BE2C (cell line): Measurements from ENCODE around the gene NSUN6.
A peak's percentile ranks its signal among the peaks of the same experiment; 100 is the strongest.
"Not testable (repeated sequence)": the region's sequence is repeated elsewhere in the genome, so short reads cannot be mapped to it uniquely, and the experiment has no call there.

Experiments used
- DNase-seq: peaks from one replicate; pipeline ENCODE4 v3.0.0-alpha.2; 2020
- H3K27me3 ChIP-seq: fragments of 250-450 bp; sonication (Bioruptor Pico); 2 replicates; pipeline ENCODE4 v1.5.1; 2020; ENCODE audit warnings: mild to moderate bottlenecking
- H3K36me3 ChIP-seq: fragments of 250-450 bp; sonication (Bioruptor Pico); 2 replicates; pipeline ENCODE4 v1.5.1; 2020; ENCODE audit warnings: mild to moderate bottlenecking
- H3K4me1 ChIP-seq: fragments of 250-450 bp; sonication (Bioruptor Pico); 2 replicates; pipeline ENCODE4 v1.5.1; 2020
- H3K4me3 ChIP-seq: 2 replicates; pipeline ENCODE4 v1.5.1; 2011; ENCODE audit warnings: low read depth, low read length
- H3K9me3 ChIP-seq: fragments of 250-450 bp; sonication (Bioruptor Pico); 2 replicates; pipeline ENCODE4 v1.5.1; 2020
- TF ChIP-seq, protein P1 (sequence below): IDR thresholded peaks from 2 replicates; pipeline ENCODE4 v1.5.1; 2012; ENCODE audit warnings: mild to moderate bottlenecking, low read depth, low read length

NSUN6 gene

DNA sequence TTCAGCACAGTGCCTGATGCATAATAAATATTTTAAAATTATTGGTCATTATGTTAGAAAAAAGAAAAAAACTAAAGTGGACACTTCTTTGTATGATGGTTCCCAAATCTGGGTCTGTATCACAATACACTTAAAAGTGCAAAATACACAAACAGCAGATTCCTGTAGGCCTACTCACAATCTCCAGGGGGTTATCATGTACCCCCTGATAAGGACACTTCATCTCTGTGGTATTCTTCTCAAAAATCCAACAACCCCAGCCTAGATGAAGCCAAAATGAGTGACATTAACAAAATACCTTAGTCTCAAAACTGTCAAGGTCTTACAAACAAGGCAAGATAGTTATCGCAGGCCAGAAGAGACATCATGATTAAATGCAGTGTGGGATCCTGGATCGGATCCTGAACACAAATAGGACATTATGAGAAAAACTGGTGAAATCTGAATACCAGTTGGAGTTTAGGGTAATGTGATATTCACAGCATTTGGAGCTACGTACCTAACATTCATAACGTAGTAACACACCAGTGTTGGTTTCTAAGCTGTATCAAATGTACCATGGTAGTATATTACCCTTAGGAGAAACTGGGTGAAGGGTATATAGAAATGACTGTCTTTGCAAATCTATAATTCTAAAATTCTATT lies 45.2 kb downstream of the NSUN6 start:
- Histone ChIP-seq H3K4me3 (no peak overlapping the region), H3K9me3 (no peaks in the 10 kb centered on the region), H3K27me3 (no peaks in the 10 kb centered on the region), H3K4me1 (peaks cover 5% of the 10 kb centered on the region; the same call in 1 of the 2 replicates), H3K36me3 (peaks cover 2% of the 10 kb centered on the region; the same call in 1 of the 2 replicates)
- no peak for DNase-seq
- TF ChIP-seq, protein P1, sequence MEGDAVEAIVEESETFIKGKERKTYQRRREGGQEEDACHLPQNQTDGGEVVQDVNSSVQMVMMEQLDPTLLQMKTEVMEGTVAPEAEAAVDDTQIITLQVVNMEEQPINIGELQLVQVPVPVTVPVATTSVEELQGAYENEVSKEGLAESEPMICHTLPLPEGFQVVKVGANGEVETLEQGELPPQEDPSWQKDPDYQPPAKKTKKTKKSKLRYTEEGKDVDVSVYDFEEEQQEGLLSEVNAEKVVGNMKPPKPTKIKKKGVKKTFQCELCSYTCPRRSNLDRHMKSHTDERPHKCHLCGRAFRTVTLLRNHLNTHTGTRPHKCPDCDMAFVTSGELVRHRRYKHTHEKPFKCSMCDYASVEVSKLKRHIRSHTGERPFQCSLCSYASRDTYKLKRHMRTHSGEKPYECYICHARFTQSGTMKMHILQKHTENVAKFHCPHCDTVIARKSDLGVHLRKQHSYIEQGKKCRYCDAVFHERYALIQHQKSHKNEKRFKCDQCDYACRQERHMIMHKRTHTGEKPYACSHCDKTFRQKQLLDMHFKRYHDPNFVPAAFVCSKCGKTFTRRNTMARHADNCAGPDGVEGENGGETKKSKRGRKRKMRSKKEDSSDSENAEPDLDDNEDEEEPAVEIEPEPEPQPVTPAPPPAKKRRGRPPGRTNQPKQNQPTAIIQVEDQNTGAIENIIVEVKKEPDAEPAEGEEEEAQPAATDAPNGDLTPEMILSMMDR = no peak

DNA sequence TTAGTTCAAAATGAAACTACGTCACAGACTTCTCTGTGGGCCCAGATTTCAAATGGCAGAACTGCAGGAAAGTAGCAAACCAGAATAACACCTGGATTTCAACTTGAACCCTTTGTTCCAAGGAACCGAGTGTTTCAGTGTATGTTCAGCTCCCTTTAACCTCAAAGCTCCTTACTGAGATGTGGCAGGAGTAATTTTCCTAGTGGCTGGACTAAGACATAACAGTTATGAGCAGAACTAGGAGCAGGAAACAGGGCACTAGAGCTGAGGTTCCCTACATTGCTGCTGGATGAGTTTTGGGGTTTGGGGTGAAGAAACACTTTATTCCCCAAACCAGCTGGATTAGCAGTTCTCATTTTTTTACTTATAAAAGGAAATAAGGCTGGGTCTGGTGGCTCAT lies 50.1 kb downstream of the NSUN6 start:
- Histone ChIP-seq H3K4me3 (no peak overlapping the region), H3K9me3 (no peaks in the 10 kb centered on the region), H3K36me3 (0 out of 2 replicates have a peak, but pooled peaks cover 2% of the 10 kb centered on the region), H3K4me1 (no peaks in the 10 kb centered on the region), H3K27me3 (no peaks in the 10 kb centered on the region)
- DNase-seq = no peak
- TF ChIP-seq, protein P1 = no peak; the same call in 1 of the 2 replicates

DNA sequence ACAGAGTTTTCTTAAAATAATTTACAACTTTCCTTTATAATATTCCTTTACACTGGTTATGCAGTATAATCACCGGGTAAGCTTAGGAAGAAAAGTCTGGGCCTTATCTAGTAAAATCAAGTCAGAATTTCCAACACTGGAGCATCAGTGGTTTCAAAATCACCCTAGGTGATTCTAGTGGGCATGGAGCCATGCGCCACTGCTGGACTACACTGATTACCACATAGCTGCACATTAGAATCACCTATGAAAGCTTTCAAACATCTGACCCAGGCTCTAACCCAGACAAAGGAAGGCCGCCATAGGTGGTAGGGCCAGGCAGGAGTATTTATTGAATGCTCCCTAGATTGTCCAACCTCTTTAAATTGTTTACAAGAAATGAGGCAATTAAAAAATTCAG lies 52.0 kb downstream of the NSUN6 start:
- H3K4me3 ChIP-seq = no peak overlapping the region
- no peaks in the 10 kb centered on the region for H3K4me1 ChIP-seq
- no peaks in the 10 kb centered on the region for H3K27me3 ChIP-seq
- DNase-seq = no peak
- H3K9me3 ChIP-seq = no peaks in the 10 kb centered on the region
- TF ChIP-seq, protein P1 = no peak
- peaks cover 6% of the 10 kb centered on the region; the same call in 1 of the 2 replicates for H3K36me3 ChIP-seq

DNA sequence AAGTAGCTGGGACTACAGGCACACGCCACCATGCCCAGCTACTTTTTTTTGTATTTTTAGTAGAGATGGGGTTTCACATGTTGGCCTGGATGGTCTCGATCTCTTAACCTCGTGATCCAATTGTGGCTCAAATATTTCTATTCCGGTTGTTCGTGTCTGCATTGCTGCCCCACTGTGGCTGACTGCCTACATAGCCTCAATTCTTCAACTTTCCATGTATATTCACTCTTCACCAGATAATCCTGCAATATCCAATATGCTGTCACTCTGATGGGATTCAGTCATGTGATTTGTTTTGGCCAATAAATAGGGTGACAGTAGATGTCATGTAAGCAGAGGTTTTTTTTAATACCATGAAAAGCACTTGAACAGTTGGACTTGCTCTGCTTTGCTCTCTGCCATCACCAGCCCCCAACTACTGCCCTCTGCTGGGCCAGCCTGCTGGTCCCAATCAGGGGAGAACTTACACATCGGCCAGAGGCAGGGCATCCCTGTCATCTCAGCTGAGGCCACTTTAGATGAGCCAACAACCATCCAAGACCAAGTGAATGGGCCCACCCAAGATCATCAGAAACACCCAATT lies 56.7 kb downstream of the NSUN6 start:
- H3K36me3 ChIP-seq = peaks cover 4% of the 10 kb centered on the region; the same call in 1 of the 2 replicates
- peak; percentile 37 for DNase-seq

DNA sequence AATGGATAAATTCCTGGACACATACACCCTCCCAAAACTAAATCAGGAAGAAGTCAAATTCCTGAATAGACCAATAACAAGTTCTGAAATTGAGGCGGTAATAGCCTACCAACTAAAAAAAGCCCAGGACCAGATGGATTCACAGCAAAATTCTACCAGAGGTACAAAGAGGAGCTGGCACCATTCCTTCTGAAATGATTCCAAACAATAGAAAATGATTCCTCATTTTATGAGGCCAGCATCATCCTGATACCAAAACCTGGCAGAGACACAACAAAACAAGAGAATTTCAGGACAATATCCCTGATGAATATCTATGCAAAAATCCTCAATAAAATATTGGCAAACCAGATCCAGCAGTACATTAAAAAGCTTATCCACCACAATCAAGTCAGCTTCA lies 60.2 kb downstream of the NSUN6 start:
- H3K4me1 ChIP-seq, H3K4me3 ChIP-seq, DNase-seq, H3K9me3 ChIP-seq, H3K27me3 ChIP-seq: not testable (repeated sequence)
- peaks cover 20% of the 10 kb centered on the region for H3K36me3 ChIP-seq

More for the DNA sequence above, 56.7 kb downstream of the NSUN6 start:
- H3K9me3 ChIP-seq = no peaks in the 10 kb centered on the region
- TF ChIP-seq, protein P1 = peak; percentile 51
- no peaks in the 10 kb centered on the region for H3K4me1 ChIP-seq
- H3K4me3 ChIP-seq = no peak overlapping the region
- no peaks in the 10 kb centered on the region for H3K27me3 ChIP-seq

DNA sequence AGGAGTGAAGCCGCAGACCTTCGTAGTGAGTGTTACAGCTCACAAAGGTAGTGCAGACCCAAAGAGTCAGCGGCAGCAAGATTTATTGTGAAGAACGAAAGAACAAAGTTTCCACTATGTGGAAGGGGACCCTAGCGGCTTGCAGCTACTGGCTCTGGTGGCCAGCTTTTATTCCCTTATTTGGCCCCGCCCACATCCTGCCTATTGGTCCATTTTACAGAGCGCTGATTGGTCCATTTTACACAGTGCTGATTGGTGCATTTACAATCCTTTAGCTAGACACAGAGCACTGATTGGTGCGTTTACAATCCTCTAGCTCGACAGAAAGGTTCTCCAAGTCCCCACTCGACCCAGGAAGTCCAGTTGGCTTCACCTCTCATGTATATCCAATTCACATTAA lies 64.8 kb downstream of the NSUN6 start:
- H3K4me1 ChIP-seq, H3K27me3 ChIP-seq, H3K9me3 ChIP-seq, DNase-seq, H3K4me3 ChIP-seq: not testable (repeated sequence)
- H3K36me3 ChIP-seq = peaks cover 20% of the 10 kb centered on the region

DNA sequence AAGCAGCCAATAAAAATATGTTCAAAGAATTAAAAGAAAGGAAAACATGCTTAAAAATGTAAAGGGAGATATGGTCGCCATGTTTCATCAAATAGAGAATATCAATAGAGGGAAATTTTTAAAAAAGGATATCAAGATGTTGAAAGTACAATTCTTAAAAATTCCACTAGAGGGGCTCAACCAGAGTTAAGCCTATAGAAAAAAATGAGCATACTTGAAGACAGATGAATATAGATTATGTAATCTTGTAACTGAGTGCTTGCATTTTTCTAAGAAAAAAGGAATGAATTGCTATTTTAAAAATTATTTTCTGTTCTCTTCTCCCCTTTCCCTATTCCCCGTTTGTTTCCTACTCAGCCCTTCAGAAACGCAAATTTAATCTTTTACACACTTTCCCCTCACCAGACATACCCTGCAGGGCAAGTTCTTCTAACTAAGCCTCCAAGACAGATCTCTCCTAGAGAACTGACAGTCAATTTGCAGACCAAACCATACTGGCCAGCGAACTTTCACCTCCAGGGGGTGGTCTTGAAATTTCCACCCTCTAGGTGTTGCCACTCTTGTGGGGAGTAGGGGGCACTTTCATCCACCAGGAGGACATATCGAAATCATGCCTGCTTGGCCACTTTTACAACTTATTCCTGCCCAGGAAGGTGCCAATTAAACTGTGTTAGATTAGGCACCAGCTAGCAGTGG lies 67.7 kb downstream of the NSUN6 start:
- peaks cover 28% of the 10 kb centered on the region for H3K36me3 ChIP-seq
- H3K27me3 ChIP-seq = no peaks in the 10 kb centered on the region
- no peak for DNase-seq
- no peaks in the 10 kb centered on the region for H3K4me1 ChIP-seq
- H3K9me3 ChIP-seq = no peaks in the 10 kb centered on the region
- TF ChIP-seq, protein P1 = no peak; the same call in 1 of the 2 replicates
- H3K4me3 ChIP-seq = no peak overlapping the region
